GM19395 (cell line): ENCODE measurements around the gene AXL.

Source experiments
- ATAC-seq: cut with Tn5 transposase; IDR thresholded peaks from one replicate; pipeline ENCODE4 v1.9.1; 2021; ENCODE audit warnings: mild to moderate bottlenecking, moderate library complexity; ENCODE audit not compliant: unreplicated experiment

The AXL gene

DNA sequence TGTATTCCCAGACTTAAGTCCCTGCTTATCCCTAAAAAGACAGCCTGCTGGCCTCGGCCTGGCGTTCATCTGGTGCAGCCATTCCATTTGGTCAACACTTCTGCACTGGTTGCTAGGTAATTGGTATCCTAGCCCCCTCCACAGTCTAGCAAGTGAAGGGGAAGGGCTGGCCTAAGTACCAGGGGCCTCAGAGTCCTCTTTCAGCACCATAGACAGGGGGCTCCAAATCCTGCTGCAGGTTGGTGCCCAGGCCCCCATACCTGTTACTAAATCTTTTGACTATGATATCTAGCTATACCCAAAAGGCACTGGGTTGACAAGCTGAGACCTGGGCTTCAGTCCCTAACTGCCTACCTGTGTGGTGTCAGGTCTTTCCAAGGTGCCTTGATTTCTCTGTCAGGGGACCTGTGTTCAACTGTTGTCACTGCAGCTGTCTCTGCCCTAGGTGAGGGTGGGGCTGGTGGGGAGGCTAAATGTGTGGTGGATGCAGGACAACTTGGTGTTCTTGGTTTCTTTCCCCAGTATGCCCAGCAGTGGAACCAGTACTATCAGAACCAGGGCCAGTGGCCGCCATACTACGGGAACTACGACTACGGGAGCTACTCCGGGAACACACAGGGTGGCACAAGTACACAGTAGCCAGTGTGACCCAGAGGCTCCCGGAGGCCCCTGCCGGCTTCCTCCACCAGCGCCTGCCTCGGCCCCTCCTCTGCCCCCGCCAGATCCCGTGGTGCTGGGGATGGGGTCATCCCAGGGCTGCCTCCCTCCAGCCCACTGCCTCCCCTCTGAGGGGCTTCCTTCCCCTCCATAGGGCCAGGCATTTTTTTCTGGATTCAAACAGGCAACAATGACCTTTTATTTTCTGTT is 87.1 kb downstream of the AXL start:
- ATAC-seq, result no peak

DNA sequence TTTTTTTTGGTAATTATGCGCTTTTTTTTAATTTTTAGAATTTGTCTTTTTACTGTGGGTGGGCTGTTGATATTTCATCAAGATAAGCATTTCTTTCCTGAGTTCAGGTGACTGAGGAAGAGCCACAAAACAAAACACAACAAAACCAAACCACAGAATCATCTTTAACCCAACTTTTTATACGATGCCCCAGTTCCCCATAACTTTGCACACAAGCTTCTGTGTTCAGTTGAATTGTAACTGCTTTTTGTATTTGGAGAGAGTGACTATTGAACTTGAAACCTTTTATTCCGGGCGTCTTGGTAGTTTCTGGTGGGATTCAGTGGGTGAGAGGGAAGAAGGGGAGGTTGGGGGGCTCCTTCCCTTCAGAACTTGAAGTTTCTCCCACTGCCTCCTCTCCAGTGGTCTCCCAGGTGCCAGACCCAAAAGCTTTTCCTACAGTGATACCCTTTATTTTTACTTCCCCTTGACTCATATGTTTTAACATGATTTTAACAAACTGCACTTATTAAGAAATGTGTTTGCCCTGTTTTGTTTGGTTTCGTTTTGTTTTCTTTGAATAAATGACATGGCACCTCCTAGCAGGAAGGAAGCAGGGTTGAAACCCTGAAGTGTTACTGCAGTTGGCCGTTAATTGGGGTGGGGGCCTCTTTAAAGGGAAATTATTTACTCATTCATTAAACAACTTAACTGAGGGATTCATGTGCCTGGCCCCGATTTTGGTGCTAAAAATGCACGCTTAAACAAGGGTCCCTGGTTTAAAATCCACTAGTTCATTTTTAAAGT is 88.3 kb downstream of the AXL start:
- no peak for ATAC-seq

DNA sequence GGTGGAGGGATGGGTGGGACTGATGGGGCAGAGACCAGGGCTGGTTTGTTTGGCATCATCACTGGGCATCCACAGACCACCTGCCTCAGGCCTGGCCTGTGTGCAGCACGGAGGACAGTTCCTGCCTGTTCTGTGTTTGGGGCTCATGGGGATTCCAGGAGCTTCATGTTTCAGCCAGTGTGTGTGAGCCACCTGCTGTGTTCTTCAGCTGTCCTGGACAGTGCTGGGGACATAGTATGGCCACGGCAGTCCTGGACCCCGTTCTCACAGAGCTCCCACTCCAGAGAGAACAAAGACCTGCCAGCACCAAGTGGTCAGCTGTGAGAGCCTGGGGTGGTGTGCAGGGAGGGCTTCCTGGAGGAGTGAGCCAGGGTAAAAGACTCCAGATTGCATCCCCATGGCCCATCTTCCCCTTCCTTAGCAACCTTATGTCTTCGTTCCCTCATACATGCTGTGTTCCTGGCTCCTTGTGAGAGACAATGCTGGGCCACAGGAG is 89.0 kb downstream of the AXL start:
- ATAC-seq, result no peak

DNA sequence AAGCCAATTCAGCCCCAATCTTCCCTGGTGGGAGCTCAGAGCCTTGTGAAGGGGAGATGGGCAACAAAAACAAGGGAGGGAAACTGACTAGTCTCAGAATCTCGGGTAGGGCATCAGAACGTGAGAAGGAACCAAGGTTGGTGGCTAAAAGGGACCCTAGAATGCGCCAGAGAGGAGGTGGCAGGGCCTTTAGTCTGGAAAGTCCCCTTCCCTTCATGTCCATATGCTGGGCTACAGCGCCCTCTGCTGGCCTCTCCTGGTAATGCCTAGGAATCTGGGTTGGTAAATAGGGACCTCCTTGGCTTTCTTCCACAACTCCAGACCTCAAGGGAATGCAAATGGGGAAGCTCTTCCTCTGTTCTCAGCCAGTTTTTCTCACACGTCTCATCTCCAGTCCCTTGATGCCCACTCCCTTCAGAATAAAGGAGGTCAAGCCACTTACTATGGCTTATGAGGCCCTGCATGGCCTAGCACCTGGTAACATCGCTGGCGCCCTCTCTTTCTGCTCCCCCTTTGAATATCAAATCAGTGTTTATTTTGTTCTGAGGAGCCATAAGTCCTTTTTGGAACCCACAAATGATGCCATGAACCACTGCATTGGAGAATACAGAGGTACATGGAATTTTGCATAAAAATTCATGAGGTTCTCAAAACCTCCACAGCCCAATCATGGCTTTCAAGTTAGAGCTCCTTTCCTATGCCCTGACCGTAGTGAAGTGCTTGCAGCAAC is 89.6 kb downstream of the AXL start:
- ATAC-seq, result no peak

DNA sequence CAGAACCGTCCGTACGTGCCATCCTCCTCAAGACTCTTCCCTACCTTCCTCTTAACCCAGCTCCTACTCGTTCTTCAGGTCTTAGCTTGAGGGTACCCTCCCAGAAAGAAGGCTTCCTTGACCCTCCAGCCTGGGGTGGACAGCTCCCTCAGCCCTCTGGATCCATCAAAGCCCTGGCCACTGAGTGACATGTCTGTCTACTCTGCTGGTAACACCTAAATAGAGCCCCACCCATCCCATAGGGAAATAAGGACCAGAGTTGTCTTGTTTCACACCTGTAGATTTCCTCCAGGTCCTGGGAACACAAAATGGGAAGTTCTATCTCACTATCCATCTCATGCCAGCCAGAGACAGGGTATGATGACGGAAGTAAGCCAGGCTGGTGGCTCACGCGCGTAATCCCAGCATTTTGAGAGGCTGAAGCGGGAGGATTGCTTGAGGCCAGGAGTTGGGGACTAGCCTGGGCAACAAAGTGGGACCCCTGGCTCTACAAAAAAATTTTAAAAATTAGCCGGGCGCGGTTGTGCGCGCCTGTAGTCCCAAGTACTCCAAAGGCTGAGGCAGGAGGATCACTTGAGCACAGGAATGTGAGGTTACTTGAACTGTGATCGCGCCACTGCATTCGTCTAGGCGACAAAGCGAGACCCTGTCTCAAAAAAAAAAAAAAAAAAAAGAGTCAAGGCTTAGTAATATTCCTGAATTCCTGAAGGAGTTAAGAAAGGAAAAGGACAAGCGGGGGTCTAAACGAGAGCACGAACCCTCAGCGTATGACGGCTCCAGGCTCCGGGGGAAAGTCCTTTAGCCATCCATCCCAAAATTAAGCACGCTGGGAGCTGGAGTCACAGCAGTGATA is 90.4 kb downstream of the AXL start:
- no peak for ATAC-seq

DNA sequence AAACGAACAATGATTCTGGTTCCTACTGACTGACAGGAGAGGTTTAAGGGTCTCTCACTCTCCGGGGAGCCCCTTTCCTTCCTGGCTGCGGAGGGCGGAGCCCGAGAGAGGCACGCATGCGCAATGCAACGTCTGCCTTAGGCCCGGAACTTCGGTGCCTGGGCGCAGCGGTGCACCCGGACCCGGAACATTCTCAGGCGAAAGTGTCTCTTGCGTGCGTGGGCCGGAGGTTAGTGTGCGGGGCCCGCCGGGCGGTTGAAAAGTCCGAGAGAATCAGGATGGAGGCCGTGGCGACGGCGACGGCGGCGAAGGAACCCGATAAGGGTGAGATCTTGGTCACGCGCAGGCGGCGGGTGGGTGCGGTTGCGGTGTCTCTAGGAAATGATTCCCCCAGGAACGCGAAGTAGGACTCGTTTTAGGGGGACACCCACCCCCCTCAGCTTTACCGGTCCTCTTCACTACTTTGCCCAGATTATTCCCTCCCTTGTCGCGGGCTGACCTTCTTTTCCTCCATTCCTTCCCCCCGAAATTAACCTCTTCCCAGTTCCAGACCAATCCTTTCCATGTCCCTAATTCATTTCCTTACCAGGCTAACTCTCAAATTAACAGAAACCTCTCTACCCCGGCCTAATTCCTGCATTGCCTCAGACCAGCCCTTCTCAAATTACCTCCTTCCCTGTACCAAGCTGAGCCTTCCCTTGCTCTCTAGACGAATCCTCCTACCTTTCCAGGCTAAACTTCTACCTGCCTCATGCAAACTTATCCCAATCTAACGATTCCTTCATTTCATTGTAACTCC is 91.2 kb downstream of the AXL start, which contains the start of gene CCDC97:
Gene CCDC97, plus strand, starts transcription at position 140 of the 799 bp plus-strand sequence. Its CDS starts 139 bp downstream, at position 279.
- ATAC-seq, result peak; percentile 67

DNA sequence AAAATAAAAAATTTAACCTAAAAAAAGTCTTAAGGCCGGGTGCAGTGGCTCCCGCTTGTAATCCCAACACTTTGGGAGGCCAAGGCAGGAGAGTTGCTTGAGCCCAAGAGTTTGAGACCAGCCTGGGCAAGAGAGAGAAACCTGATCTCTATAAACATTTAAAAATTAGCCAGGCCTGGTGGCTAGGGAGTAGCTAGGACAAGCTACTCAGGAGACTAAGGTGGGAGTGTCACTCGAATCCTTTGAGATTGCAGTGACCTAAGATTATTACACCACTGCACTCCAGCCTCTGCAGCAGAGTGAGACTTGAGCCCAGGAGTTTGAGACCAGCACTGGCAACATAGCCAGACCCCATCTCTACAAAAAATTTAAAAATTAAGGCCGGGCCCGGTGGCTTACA is 92.0 kb downstream of the AXL start:
- ATAC-seq, result no peak
